ENCODE results near the gene ENDOV.

GRCh38 chr17:80413771-80414507, 1.0 kb upstream of the ENDOV start:
- TF ChIP-seq POLR2A (IDR thresholded peaks at IDR 0.05; ENCODE audit: borderline replicate concordance, extremely low read depth, insufficient read depth, insufficient read length) (no peak), MAX (IDR thresholded peaks at IDR 0.05) (no peak), CTCF (IDR thresholded peaks at IDR 0.05 in 2 of 3, conservative IDR thresholded peaks at IDR 0.05 in 1 of 3; ENCODE audit: borderline replicate concordance in 1 of 3, insufficient read depth in 1 of 3, low read depth in 2 of 3, low read length in 2 of 3) (no peak), ATF3 (IDR thresholded peaks at IDR 0.05) (no peak), YY1 (IDR thresholded peaks at IDR 0.05; ENCODE audit: extremely low read depth, insufficient replicate concordance, low read depth, low read length) (no peak), REST (IDR thresholded peaks at IDR 0.05; ENCODE audit: low read depth) (no peak)

All from HCT116 (cell line).